GM12878 (cell line): ENCODE results near the gene TOMT. TPM values are rescaled to one million over a fixed set of nuclear protein-coding genes. Genes with fewer than 3 reads are reported as not detected.

ENCODE experiments used
- ATAC-seq: fragments of 200-7000 bp; cut with Tn5 transposase; 3 replicates; pipeline ENCODE4 v1.9.1; 2020; ENCODE audit warnings: mild to moderate bottlenecking, moderate library complexity
- BruUV-seq: library from RNA; stranded (reverse); fragments of 400-500 nt; replicated peaks from 2 replicates; lab custom pipeline; 2021; lab: Mats Ljungman, UMichigan
- CTCF ChIA-PET: fragments of 300-600 bp; sonication (Branson Sonifier 250); formaldehyde crosslinking; extraction: SDS; loops from one replicate; lab custom pipeline; 2021; ENCODE audit warnings: inconsistent platforms; lab: Yijun Ruan, JAX
- POLR2A ChIA-PET: fragments of 350-600 bp; formaldehyde crosslinking; extraction: SDS; loops from one replicate; lab custom pipeline; 2021; ENCODE audit warnings: inconsistent platforms; lab: Charles Lee
- RAD21 ChIA-PET: fragments of 300-600 bp; sonication (Branson Sonifier 250); formaldehyde crosslinking; loops from one replicate; lab custom pipeline; 2023; ENCODE audit warnings: antibody characterized with exemption; ENCODE audit not compliant: unreplicated experiment; lab: Charles Lee
- SMC1A ChIA-PET: fragments of 300-600 bp; sonication (Branson Sonifier 250); formaldehyde crosslinking; loops from one replicate; lab custom pipeline; 2023; ENCODE audit not compliant: unreplicated experiment, uncharacterized antibody; lab: Charles Lee
- DNase-seq: peaks from one replicate; pipeline ENCODE4 v3.0.0-alpha.2; 2011; ENCODE audit warnings: low read depth, low spot score
- FAIRE-seq: peaks from 3 replicates; lab custom pipeline; 2011; peaks lifted over from hg19 to GRCh38; lab: Jason Lieb, UNC
- H2AFZ ChIP-seq: 2 replicates; pipeline ENCODE4 v1.6.0; 2011; ENCODE audit warnings: low read depth, low read length, control low read depth; ENCODE audit not compliant: control insufficient read depth
- H3K27ac ChIP-seq: 2 replicates; pipeline ENCODE4 v1.5.1; 2011; ENCODE audit warnings: control low read depth; ENCODE audit not compliant: control insufficient read depth, insufficient read depth
- H3K27me3 ChIP-seq, 2 experiments: replicated peaks in 1 of 2; 2 replicates each; pipeline versions ENCODE4 v1.6.0 to v1.6.1; 2011; ENCODE audit warnings: low read length in 1 of 2; ENCODE audit not compliant: control insufficient read depth in 2 of 2, insufficient read depth in 2 of 2
- H3K36me3 ChIP-seq, 2 experiments: 2 replicates each; pipeline ENCODE4 v1.5.1; 2011; ENCODE audit warnings: low read length in 1 of 2; ENCODE audit not compliant: control insufficient read depth in 2 of 2, insufficient read depth in 2 of 2
- H3K4me1 ChIP-seq: 2 replicates; pipeline ENCODE4 v1.6.1; 2011; ENCODE audit warnings: mild to moderate bottlenecking, low read length, moderate library complexity, mixed read lengths; ENCODE audit not compliant: control insufficient read depth, insufficient read depth
- H3K4me2 ChIP-seq: 2 replicates; pipeline ENCODE4 v1.6.0; 2011; ENCODE audit warnings: control low read depth; ENCODE audit not compliant: control insufficient read depth, insufficient read depth
- H3K4me3 ChIP-seq: fragments of 200-600 bp; sonication (generic); 2 replicates; pipeline ENCODE4 v1.5.1; 2016
- H3K79me2 ChIP-seq: 2 replicates; pipeline ENCODE4 v1.6.0; 2011; ENCODE audit warnings: low read length; ENCODE audit not compliant: control insufficient read depth, insufficient read depth
- H3K9ac ChIP-seq: 2 replicates; pipeline ENCODE4 v1.8.0; 2011; ENCODE audit warnings: low read length, control low read depth, mixed read lengths; ENCODE audit not compliant: control insufficient read depth, insufficient read depth
- H3K9me3 ChIP-seq: replicated peaks from 3 replicates; pipeline ENCODE4 v1.5.1; 2011; ENCODE audit warnings: mild to moderate bottlenecking, low read length; ENCODE audit not compliant: control insufficient read depth, insufficient read depth
- H4K20me1 ChIP-seq: 2 replicates; pipeline ENCODE4 v1.6.0; 2011; ENCODE audit not compliant: control insufficient read depth, insufficient read depth
- ESRRA ChIP-seq: IDR thresholded peaks from 2 replicates; pipeline ENCODE4 v1.6.1; 2012; ENCODE audit warnings: mild to moderate bottlenecking, low read length, improper control_type of control experiment
- ETV6 ChIP-seq, 2 experiments: fragments of 450-650 bp in 1 of 2; IDR thresholded peaks in 1 of 2; conservative IDR thresholded peaks in 1 of 2; 2 replicates each; pipeline ENCODE4 v1.6.1; 2014; ENCODE audit warnings: antibody characterized with exemption in 1 of 2, borderline replicate concordance in 1 of 2, low read depth in 1 of 2, mild to moderate bottlenecking in 1 of 2, moderate library complexity in 1 of 2
- FOXM1 ChIP-seq: IDR thresholded peaks from 2 replicates; pipeline ENCODE4 v1.6.1; 2012; ENCODE audit warnings: low read depth, mild to moderate bottlenecking, inconsistent platforms, low read length, moderate library complexity
- HDAC2 ChIP-seq: fragments of 200-600 bp; sonication (generic); IDR thresholded peaks from 2 replicates; pipeline ENCODE4 v1.6.1; 2017
- IRF5 ChIP-seq: fragments of 450-650 bp; IDR thresholded peaks from 2 replicates; pipeline ENCODE4 v1.6.1; 2017; ENCODE audit warnings: borderline replicate concordance
- JUND ChIP-seq: IDR thresholded peaks from 2 replicates; pipeline ENCODE4 v1.6.1; 2012; ENCODE audit warnings: low read depth, mild to moderate bottlenecking, low read length, improper control_type of control experiment, moderate library complexity
- MAX ChIP-seq: IDR thresholded peaks from 2 replicates; pipeline ENCODE4 v1.6.1; 2012; ENCODE audit warnings: low read depth, low read length, improper control_type of control experiment
- MXI1 ChIP-seq: fragments of 150-350 bp; IDR thresholded peaks from 2 replicates; pipeline ENCODE4 v1.6.1; 2011; ENCODE audit warnings: low read depth, mild to moderate bottlenecking, inconsistent platforms, low read length, improper control_type of control experiment
- MYC ChIP-seq: IDR thresholded peaks from 2 replicates; pipeline ENCODE4 v1.6.1; 2011; ENCODE audit warnings: mild to moderate bottlenecking, low read length, moderate library complexity, inconsistent platforms; ENCODE audit not compliant: insufficient read depth, insufficient replicate concordance, insufficient read length, severe bottlenecking
- NFIC ChIP-seq: IDR thresholded peaks from 2 replicates; pipeline ENCODE4 v1.6.1; 2012; ENCODE audit warnings: low read depth, mild to moderate bottlenecking, inconsistent platforms, low read length, moderate library complexity
- PBX3 ChIP-seq: IDR thresholded peaks from 2 replicates; pipeline ENCODE4 v1.6.1; 2011; ENCODE audit warnings: mild to moderate bottlenecking, low read depth, low read length, moderate library complexity; ENCODE audit not compliant: insufficient replicate concordance
- SMAD5 ChIP-seq: IDR thresholded peaks from 2 replicates; pipeline ENCODE4 v1.6.1; 2016; ENCODE audit warnings: antibody characterized with exemption, low read depth
- SMARCA5 ChIP-seq: fragments of 450-650 bp; IDR thresholded peaks from 2 replicates; pipeline ENCODE4 v1.6.1; 2017; ENCODE audit warnings: mild to moderate bottlenecking
- TBL1XR1 ChIP-seq: IDR thresholded peaks from 2 replicates; pipeline ENCODE4 v1.6.1; 2012; ENCODE audit warnings: low read depth, low read length, improper control_type of control experiment
- YY1 ChIP-seq: IDR thresholded peaks from 2 replicates; pipeline ENCODE4 v1.6.1; 2011; ENCODE audit warnings: low read depth, mild to moderate bottlenecking, low read length
- ZBTB11 ChIP-seq: fragments of 450-650 bp; formaldehyde crosslinking; IDR thresholded peaks from 2 replicates; pipeline ENCODE4 v1.5.0; 2022; ENCODE audit warnings: mild to moderate bottlenecking, missing genetic modification characterization
- ZNF622 ChIP-seq: fragments of 450-650 bp; IDR thresholded peaks from 2 replicates; pipeline ENCODE4 v1.6.1; 2017; ENCODE audit warnings: mild to moderate bottlenecking, inconsistent platforms
- ZZZ3 ChIP-seq: IDR thresholded peaks from 2 replicates; pipeline ENCODE4 v1.6.1; 2011; ENCODE audit warnings: low read depth; ENCODE audit not compliant: control insufficient read depth, insufficient read length
- WGBS: methylation state at CpG from one replicate; pipeline ENCODE4 v1.1.6; 2016; ENCODE audit warnings: low lambda C conversion rate; ENCODE audit not compliant: insufficient replicate concordance, insufficient coverage; ENCODE audit errors: missing lambda C conversion rate; 5-methylcytosine and 5-hydroxymethylcytosine counted together
- in situ Hi-C: fragments of 300-500 bp; cut with MboI; formaldehyde crosslinking; loops from 9 replicates; pipeline ENCODE4 v1.14.3; 2018; ENCODE audit warnings: mixed read lengths
- intact Hi-C: fragments of 100-400 bp; cut with micrococcal nuclease; formaldehyde crosslinking; loops from one replicate; pipeline ENCODE4 v1.14.2; 2022; ENCODE audit not compliant: unreplicated experiment
- polyA plus RNA-seq, 11 experiments: library from polyadenylated mRNA; depleted of rRNA in 4 of 11; unstranded in 6 of 11; stranded (reverse) in 5 of 11; fragments of >200 nt; fragmentation: Nextera tagmentation in 4 of 11; fragmentation: Illumina TruSeq in 1 of 11; extraction: Ambion mirVana in 4 of 11; extraction: Trizol in 1 of 11; gene quantifications; 1 replicate in 1 of 11; 2 replicates in 10 of 11; pipeline versions ENCODE4 v1.2.1 to v1.2.3, GENCODE V29; 2011 to 2016; ENCODE audit warnings: inconsistent platforms in 2 of 11, missing spikeins in 2 of 11, low read depth in 1 of 11
- total RNA-seq, 4 experiments: library from RNA; depleted of rRNA in 3 of 4; stranded (reverse); fragments of >200 nt in 3 of 4; fragmentation: Illumina TruSeq in 1 of 4; extraction: Trizol in 1 of 4; gene quantifications; 2 replicates each; pipeline versions ENCODE4 v1.2.1 to v1.2.3, GENCODE V29; 2013 to 2021

TOMT gene
- total and polyA plus RNA-seq, 10 of the 15 experiments (the other 5 are each of a cell fraction or from before 2014, with no cell fraction given) = not detected

GRCh38 chr11:72091292-72091691, 14.4 kb upstream of the TOMT start:
- ChIA-PET POLR2A (interaction anchor here (0.9 to 2.2 kb wide), 5 partner anchors 16 to 65 kb away, joined by 3 to 14 read pairs (median 3); no protein-coding TSS in a partner anchor), SMC1A (interaction anchor here (0.6 to 14.0 kb wide), 34 partner anchors 9 to 435 kb away, joined by 3 to 245 read pairs (median 5); partner anchors contain the start of genes ANAPC15, LAMTOR1, LRRC51 and XNDC1N), CTCF (interaction anchor here (0.6 to 14.0 kb wide), 53 partner anchors 8 to 414 kb away, joined by 3 to 416 read pairs (median 4); partner anchors contain the start of genes ANAPC15, IL18BP and LAMTOR1), RAD21 (interaction anchor here (0.6 to 6.6 kb wide), 18 partner anchors 9 to 340 kb away, joined by 3 to 112 read pairs (median 6); partner anchors contain the start of genes ANAPC15, LRRC51, RNF121 and XNDC1N)
- ATAC-seq = peak; percentile 99
- no peak overlapping the region for H3K4me3 ChIP-seq
- H3K9me3 ChIP-seq = no peaks in the 10 kb centered on the region
- H3K27ac ChIP-seq = no peak overlapping the region
- no TSS peak for BruUV-seq
- FAIRE-seq = peak; percentile 80
- no peaks in the 10 kb centered on the region for H3K79me2 ChIP-seq
- H2AFZ ChIP-seq = no peak overlapping the region
- H3K4me2 ChIP-seq = no peak overlapping the region
- peaks cover 3 to 9% of the 10 kb centered on the region in 2 experiments; a peak in 3 of 4 replicates for H3K36me3 ChIP-seq
- no peak for DNase-seq
- H3K9ac ChIP-seq = no peak overlapping the region
- H3K4me1 ChIP-seq = no peaks in the 10 kb centered on the region
- intact Hi-C loops (loop anchor here (1.0 kb wide), 2 partner anchors 66 to 114 kb away; no protein-coding TSS in a partner anchor), in situ Hi-C loops (no loop called here)
- no peaks in the 10 kb centered on the region for H4K20me1 ChIP-seq
- no peaks in the 10 kb centered on the region for H3K27me3 ChIP-seq
- 74% methylated on average over 4 of the region's 4 CpGs for WGBS
- TF ChIP-seq JUND (no peak), ESRRA (peak; percentile 42; the same call in 1 of the 2 replicates), ZNF622 (no peak), SMARCA5 (0 out of 2 replicates have a peak, but pooled peaks have one; percentile 44), MXI1 (no peak), HDAC2 (no peak), IRF5 (no peak), SMAD5 (no peak), ETV6 (conservative IDR thresholded peaks at IDR 0.05 in 1 of 2, IDR thresholded peaks at IDR 0.05 in 1 of 2; ENCODE audit: borderline replicate concordance in 1 of 2, low read depth in 1 of 2) (no peak), ZZZ3 (no peak), TBL1XR1 (no peak), ZBTB11 (CRISPR knock-in tag) (no peak), MYC (no peak), FOXM1 (0 out of 2 replicates have a peak, but pooled peaks have one; percentile 38), NFIC (no peak), PBX3 (no peak), MAX (no peak), YY1 (peak; percentile 71)
